GM19099 (cell line): Measurements from ENCODE around the gene STK24.

Source experiments
- POLR2A ChIP-seq: IDR thresholded peaks from 3 replicates; pipeline ENCODE4 v1.6.1; 2011; ENCODE audit warnings: low read depth; ENCODE audit not compliant: insufficient read length; ENCODE audit errors: extremely low read depth

STK24 gene

GRCh38 chr13:98444381-98444780 lies 132.5 kb downstream of the STK24 start:
- TF ChIP-seq POLR2A: no peak

GRCh38 chr13:98443800-98444325 lies 133.0 kb downstream of the STK24 start:
- TF ChIP-seq POLR2A: no peak

DNA sequence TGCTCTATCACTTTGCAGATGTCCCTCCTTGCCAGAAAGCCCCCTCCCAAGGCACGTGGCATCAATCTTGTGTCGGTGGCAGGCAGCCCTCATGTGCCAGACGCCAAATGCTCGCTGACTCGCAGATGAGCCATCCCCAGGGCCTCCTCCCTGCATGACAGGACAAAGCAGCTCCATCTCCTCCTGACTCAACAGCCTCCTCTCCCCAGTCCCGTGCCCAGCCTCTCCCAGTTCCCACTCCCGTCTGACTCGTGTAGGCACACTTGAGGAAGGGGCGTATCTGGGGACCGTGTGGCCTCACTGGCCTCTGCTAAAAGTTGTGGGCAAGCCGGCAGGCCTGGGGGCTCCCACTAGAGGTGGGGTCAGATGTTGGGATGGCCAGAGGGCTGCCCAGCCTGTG lies 133.6 kb downstream of the STK24 start:
- no peak for TF ChIP-seq POLR2A

GRCh38 chr13:98442391-98443230 lies 134.3 kb downstream of the STK24 start:
- TF ChIP-seq POLR2A: no peak

DNA sequence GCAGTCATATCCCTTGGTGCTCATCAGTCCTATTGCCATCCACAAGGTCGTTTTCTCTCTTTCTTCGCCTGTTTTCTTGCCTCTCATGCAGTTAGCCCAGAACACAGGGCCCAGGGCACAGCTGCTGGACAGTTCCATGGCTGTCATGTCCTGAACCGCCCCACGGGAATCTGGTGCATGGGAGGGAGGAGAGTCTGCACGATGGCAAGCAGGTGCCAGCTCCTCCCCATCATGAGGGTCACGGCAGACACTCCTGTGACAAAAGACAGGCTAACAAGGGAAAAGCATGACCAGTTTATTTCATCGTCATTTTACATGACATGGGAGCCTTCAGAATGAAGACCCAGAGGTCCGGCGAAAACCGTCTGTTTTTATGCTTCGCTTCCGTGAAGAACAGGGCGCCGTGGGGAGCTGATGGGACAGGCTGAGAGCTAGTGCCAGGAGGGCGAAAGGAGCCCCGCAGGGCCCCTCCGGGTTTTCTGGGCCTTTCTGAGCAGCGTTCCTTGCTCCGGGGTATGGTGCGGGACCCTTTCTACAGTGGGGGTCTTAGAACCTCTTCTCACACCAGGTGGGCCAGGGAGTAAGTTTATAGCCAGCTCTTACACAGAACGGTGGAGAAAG lies 135.7 kb downstream of the STK24 start:
- TF ChIP-seq POLR2A: no peak

DNA sequence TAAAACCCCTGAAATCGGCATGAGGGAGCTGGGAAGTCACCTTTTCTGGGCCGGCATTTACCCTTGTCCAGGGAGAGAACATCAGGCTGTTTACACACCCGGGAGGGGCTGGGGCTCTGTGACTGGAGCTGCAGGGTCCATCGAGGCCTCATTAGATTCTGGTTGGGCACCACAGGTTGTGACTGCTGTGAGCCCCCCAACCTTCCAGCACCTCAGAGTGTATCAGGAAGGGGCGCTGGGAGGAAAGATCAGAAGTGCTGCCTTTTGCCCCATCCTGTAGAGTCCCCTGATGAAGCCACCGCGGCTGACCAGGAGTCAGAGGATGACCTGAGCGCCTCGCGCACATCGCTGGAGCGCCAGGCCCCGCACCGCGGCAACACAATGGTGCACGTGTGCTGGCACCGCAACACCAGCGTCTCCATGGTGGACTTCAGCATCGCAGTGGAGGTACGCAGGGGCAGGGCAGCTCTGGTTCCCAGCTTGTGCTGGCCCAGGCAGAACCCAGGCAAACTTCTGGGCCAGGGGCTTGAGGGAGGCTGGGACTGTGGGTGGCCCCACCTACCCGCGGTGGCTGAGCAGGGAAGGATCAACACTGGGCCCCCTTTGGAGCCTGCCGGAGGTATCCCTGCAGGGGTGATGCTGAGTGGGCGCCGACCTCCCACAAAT lies 136.4 kb downstream of the STK24 start:
- TF ChIP-seq POLR2A: no peak

- TF ChIP-seq POLR2A: no peak
These were observed 137.0 kb downstream of the STK24 start for GRCh38 chr13:98439896-98440295.

- TF ChIP-seq POLR2A: no peak
These were observed 137.6 kb downstream of the STK24 start for GRCh38 chr13:98439126-98439828.

DNA sequence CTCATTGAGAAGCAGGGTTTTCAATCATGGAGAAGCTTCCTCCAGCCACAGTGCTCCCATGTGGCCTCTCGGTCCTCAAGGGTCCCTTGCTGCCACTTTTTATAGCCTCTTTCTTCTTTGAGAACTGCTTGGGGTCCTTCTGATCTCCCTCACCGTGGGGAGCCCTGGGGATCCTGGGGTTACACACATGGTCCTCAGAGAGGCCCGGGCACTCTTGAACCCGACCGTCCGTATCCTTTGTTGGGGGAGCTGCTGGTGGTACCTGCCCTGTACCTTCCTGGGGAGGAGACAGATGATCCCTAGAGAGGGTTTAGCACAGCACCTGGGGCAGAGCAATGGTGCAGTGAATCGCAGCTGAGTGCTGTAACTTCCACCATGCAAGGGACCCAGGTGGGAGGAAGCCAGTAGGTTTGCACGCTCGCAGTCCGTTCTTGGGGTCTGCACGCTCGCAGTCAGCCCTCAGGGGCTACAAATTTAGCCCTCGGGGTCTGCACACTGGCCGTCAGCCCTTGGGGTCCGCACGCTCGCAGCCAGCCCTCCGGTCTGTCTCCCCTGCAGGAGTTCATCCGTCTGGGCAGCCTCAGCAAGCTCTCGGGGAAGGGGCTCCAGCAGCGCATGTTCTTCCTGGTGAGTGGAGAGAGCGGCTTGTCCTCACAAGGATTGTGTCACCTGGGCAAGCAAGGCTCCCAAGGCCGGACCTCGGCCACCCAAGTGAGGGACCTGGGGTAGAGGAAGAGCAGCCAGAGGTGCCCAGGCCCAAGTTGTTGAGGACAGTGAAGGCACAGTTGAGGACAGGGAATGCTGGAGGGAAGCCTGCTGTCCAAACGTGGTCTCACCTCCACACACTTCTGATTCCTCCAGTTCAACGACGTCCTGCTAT lies 138.4 kb downstream of the STK24 start:
- TF ChIP-seq POLR2A: no peak

DNA sequence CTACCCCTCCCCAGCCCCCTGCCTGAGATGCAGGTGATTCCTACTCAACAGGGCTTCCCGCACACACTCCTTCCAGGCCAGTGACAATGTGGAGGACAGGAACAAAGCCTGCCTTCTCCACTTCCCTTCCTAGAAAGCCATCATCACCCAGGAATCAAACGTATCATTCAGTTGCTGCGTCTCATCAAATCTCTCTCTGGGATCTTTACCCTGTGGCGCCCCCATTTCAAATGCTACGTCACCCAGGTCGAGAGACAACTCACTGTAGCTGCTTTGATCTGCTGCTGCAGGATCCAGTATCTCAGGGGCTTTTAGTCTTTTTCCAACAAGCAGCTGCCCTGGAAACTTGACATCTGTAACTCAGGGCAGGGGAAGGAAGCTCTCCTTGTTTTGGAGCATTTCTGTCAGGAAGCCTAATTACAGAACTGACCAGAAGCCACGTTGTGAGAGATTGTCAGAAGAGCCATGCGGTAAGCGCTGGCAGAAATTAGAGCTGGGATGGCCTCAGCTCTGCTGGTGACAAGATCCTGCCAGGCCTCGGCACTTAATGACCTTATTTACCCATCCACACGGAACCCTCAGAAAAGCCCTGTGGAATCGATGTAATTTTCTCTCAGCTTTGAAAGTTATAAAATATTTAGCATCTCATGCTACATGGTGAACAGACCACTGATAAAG lies 140.5 kb downstream of the STK24 start:
- TF ChIP-seq POLR2A: no peak

GRCh38 chr13:98435376-98435775 lies 141.5 kb downstream of the STK24 start:
- no peak for TF ChIP-seq POLR2A

GRCh38 chr13:98434060-98434459 lies 142.8 kb downstream of the STK24 start:
- TF ChIP-seq POLR2A: no peak

DNA sequence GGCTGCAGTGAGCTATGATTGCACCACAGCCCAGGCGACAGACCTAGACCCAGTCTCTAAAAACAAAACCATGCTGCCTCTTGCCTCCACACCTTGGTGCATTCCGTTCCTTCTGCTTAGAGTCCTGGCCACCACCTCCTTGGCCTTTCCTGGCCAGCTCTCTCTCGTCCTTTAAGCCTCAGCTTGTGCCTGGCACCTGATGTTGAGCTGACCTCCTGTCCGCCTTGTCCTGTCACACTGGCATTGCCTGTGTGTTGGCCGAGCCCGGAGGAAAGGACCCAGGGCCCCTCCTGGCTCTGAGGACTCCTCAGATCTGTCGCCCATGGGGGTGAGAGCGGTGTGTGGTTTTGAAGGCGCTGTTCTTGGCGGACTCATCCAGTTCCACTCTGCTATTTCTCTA lies 143.3 kb downstream of the STK24 start:
- no peak for TF ChIP-seq POLR2A

DNA sequence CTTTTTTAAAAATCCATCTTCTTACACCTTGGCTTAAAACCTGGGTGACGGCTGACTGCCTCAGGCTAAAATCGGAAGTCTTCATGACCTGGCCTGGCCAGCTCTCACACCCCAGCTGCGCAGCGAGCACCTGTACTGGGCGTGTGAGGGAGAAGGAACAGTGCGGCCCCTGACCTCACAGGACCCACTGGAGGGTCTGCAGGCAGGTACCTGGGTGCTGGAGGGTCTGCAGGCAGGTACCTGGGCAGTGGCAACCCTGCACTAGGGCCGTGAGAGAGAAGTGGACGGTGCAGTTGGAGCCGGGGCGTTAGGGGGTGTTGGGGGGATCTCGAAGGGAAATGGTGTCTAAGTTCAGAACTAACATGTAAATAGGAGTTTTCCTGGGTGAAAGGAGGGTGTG lies 144.3 kb downstream of the STK24 start:
- no peak for TF ChIP-seq POLR2A
